OCI-LY3 (cell line): ENCODE measurements around the gene ARL3.

Source experiments
- H2AFZ ChIP-seq: fragments of 200-600, 300-600 bp; shearing (Covaris generic); 2 replicates; pipeline ENCODE4 v1.6.0; 2014; ENCODE audit warnings: antibody characterized with exemption, low read depth, low read length
- H3K27ac ChIP-seq: fragments of 200-600, 300-600 bp; sonication (generic); 2 replicates; pipeline ENCODE4 v1.5.1; 2014; ENCODE audit warnings: mild to moderate bottlenecking, low read length, moderate library complexity, mixed read lengths
- H3K27me3 ChIP-seq: fragments of 200-600, 300-600 bp; sonication (generic); 2 replicates; pipeline ENCODE4 v1.6.1; 2014; ENCODE audit warnings: low read depth, low read length, mixed read lengths
- H3K36me3 ChIP-seq: fragments of 200-600, 300-600 bp; sonication (generic); replicated peaks from 2 replicates; pipeline ENCODE3; 2014; ENCODE audit warnings: low read depth, low read length, mixed read lengths
- H3K4me1 ChIP-seq: fragments of 300-600, 200-600 bp; sonication (generic); 2 replicates; pipeline ENCODE4 v1.6.1; 2014; ENCODE audit warnings: low read length, mixed read lengths
- H3K4me2 ChIP-seq: fragments of 200-600, 300-600 bp; sonication (generic); 2 replicates; pipeline ENCODE4 v1.6.1; 2014; ENCODE audit warnings: low read length, mixed read lengths
- H3K4me3 ChIP-seq: fragments of 300-600, 200-600 bp; sonication (generic); 2 replicates; pipeline ENCODE4 v1.5.1; 2014; ENCODE audit warnings: antibody characterized with exemption, mild to moderate bottlenecking, low read length, moderate library complexity
- H3K79me2 ChIP-seq: fragments of 300-600, 200-600 bp; shearing (Covaris generic); 2 replicates; pipeline ENCODE4 v1.6.1; 2014; ENCODE audit warnings: mild to moderate bottlenecking, low read length, mixed read lengths
- H3K9ac ChIP-seq: fragments of 300-600, 200-600 bp; shearing (Covaris generic); 2 replicates; pipeline ENCODE4 v1.6.0; 2014; ENCODE audit warnings: mild to moderate bottlenecking, low read length, moderate library complexity
- H3K9me3 ChIP-seq: fragments of 200-600, 300-600 bp; shearing (Covaris generic); 2 replicates; pipeline ENCODE4 v1.6.1; 2014; ENCODE audit warnings: low read length, mixed read lengths; ENCODE audit not compliant: insufficient read depth
- H4K20me1 ChIP-seq: fragments of 200-600, 300-600 bp; sonication (generic); 2 replicates; pipeline ENCODE4 v1.6.1; 2016; ENCODE audit warnings: low read length, mixed read lengths; ENCODE audit not compliant: insufficient read depth
- CTCF ChIP-seq: fragments of 200-600, 300-600 bp; sonication (generic); IDR thresholded peaks from 2 replicates; pipeline ENCODE4 v1.5.1; 2014; ENCODE audit warnings: antibody characterized with exemption, low read length, low read depth
- EZH2phosphoT487 ChIP-seq: fragments of 200-600 bp; shearing (Covaris generic); IDR thresholded peaks from 2 replicates; pipeline ENCODE4 v1.6.1; 2018; ENCODE audit warnings: antibody characterized with exemption, mixed run types, low read depth

Gene ARL3

GRCh38 chr10:102753718-102754117, 39.5 kb upstream of the ARL3 start:
- Histone ChIP-seq H3K27me3 (no peaks in the 10 kb centered on the region), H3K4me3 (no peak overlapping the region), H3K4me1 (no peaks in the 10 kb centered on the region; the same call in 1 of the 2 replicates), H3K79me2 (no peaks in the 10 kb centered on the region), H4K20me1 (peaks cover 4% of the 10 kb centered on the region; the same call in 1 of the 2 replicates), H2AFZ (no peak overlapping the region), H3K4me2 (no peak overlapping the region), H3K27ac (no peak overlapping the region), H3K36me3 (no peaks in the 10 kb centered on the region), H3K9me3 (no peaks in the 10 kb centered on the region), H3K9ac (no peak overlapping the region)
- TF ChIP-seq CTCF (no peak), EZH2phosphoT487 (no peak)

DNA sequence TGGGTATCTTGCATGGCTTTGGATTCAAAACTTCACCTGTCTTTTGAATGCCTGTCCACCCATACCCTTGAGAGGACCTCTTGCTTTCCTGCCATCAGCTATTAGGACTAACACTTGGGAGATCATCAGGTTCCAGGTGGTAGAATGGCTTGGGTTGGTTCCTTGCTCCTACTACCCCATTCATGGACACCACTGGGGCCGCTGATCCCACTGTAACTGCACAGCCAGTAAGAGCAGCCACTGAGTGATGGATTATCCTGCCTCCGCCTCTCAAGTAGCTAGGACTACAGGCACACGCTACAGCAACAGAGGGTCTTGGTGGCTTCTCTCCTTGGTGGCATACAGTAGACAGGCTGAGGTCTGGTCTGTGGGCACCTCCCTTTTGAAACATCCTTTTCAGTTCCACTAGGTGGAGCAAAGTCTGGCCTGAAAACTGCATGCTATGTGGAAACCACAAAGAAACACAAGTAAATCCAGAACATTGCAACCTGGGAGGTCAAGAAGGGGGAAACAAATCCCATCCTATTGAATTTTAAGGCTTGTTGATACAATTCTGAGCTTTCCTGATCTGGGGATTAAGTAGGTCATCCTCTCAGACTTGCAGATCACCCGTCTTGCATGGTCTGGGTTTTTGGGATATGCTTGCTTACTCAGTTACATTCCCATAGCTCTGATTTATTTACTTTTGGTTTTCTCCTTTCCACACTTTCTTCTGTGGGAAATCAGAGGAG, 38.9 kb upstream of the ARL3 start:
- H3K4me1 ChIP-seq = no peaks in the 10 kb centered on the region; the same call in 1 of the 2 replicates
- H3K4me3 ChIP-seq = no peak overlapping the region
- H3K9ac ChIP-seq = no peak overlapping the region
- H3K27ac ChIP-seq = no peak overlapping the region
- no peak overlapping the region for H3K4me2 ChIP-seq
- no peaks in the 10 kb centered on the region for H3K9me3 ChIP-seq
- H2AFZ ChIP-seq = no peak overlapping the region
- H4K20me1 ChIP-seq = peaks cover 4% of the 10 kb centered on the region; the same call in 1 of the 2 replicates
- no peaks in the 10 kb centered on the region for H3K27me3 ChIP-seq
- H3K79me2 ChIP-seq = no peaks in the 10 kb centered on the region
- H3K36me3 ChIP-seq = no peaks in the 10 kb centered on the region
- TF ChIP-seq CTCF (peak; percentile 47), EZH2phosphoT487 (no peak)

- no peaks in the 10 kb centered on the region for H3K36me3 ChIP-seq
- TF ChIP-seq EZH2phosphoT487 = no peak
- TF ChIP-seq CTCF = no peak
- H3K27ac ChIP-seq = no peak overlapping the region
- no peaks in the 10 kb centered on the region for H3K9me3 ChIP-seq
- no peak overlapping the region for H3K4me3 ChIP-seq
- no peak overlapping the region for H3K4me2 ChIP-seq
- no peaks in the 10 kb centered on the region; the same call in 1 of the 2 replicates for H3K4me1 ChIP-seq
- H3K27me3 ChIP-seq = no peaks in the 10 kb centered on the region
- no peaks in the 10 kb centered on the region for H3K79me2 ChIP-seq
- no peak overlapping the region for H2AFZ ChIP-seq
- H3K9ac ChIP-seq = no peak overlapping the region
- H4K20me1 ChIP-seq = peaks cover 4% of the 10 kb centered on the region; the same call in 1 of the 2 replicates
These were observed 38.2 kb upstream of the ARL3 start for GRCh38 chr10:102752266-102752930.

DNA sequence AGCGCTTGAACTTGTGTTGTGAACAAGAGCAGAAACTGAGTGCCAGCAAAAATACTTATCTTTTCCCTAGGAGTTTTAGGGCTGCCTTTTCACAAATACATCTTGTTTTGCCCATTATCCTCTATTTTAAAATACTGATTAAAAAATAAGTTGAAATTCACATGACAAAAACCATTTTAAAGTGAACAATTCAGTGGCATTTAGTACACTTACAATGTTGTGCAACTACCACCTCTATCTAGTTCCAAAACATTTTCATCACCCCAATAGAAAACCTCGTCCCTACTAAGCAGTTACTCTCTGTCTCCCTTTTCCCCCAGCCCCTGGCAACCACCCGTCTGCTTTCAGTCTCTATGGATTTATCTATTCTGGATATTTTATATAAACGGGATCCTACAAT, 31.0 kb upstream of the ARL3 start:
- H3K4me2 ChIP-seq = peak overlapping the region; percentile 91
- H3K36me3 ChIP-seq = no peaks in the 10 kb centered on the region
- no peaks in the 10 kb centered on the region for H3K9me3 ChIP-seq
- peaks cover 10% of the 10 kb centered on the region for H3K4me1 ChIP-seq
- H3K9ac ChIP-seq = no peak overlapping the region
- TF ChIP-seq EZH2phosphoT487 (no peak), CTCF (no peak)
- no peak overlapping the region for H2AFZ ChIP-seq
- peaks cover 11% of the 10 kb centered on the region for H3K79me2 ChIP-seq
- H3K27ac ChIP-seq = no peak overlapping the region
- peak overlapping the region; percentile 95 for H3K4me3 ChIP-seq
- no peaks in the 10 kb centered on the region for H4K20me1 ChIP-seq
- H3K27me3 ChIP-seq = no peaks in the 10 kb centered on the region
